H1 (cell line): ENCODE data around the gene DDX1. TPM values are rescaled to one million over a fixed set of nuclear protein-coding genes. Genes with fewer than 3 reads are reported as not detected.

ENCODE experiments used
- CTCF ChIA-PET: fragments of 300-600 bp; sonication (Branson Sonifier 250); formaldehyde crosslinking; loops from one replicate; lab custom pipeline; 2021; ENCODE audit not compliant: partially characterized antibody; lab: Charles Lee
- POLR2A ChIA-PET: fragments of 300-600 bp; sonication (Branson Sonifier 250); formaldehyde crosslinking; loops from one replicate; lab custom pipeline; 2021; ENCODE audit warnings: inconsistent platforms; ENCODE audit not compliant: partially characterized antibody; lab: Charles Lee
- DNase-seq, 2 experiments: peaks; one replicate each; pipeline versions ENCODE4 v3.0.0 to v3.0.0-alpha.2; 2010 to 2022; ENCODE audit warnings: low spot score in 2 of 2, low read depth in 1 of 2, mixed read lengths in 1 of 2
- FAIRE-seq: peaks from 2 replicates; lab custom pipeline; 2011; peaks lifted over from hg19 to GRCh38; lab: Jason Lieb, UNC
- H2AFZ ChIP-seq: 2 replicates; pipeline ENCODE4 v1.8.1; 2012; ENCODE audit warnings: low read length, inconsistent platforms
- H2AK5ac ChIP-seq: 2 replicates; pipeline ENCODE4 v1.6.1; 2013; ENCODE audit warnings: low read depth, low read length
- H2BK120ac ChIP-seq: replicated peaks from 2 replicates; pipeline ENCODE3; 2013; ENCODE audit warnings: low read depth, low read length, inconsistent platforms
- H2BK12ac ChIP-seq: 2 replicates; pipeline ENCODE4 v1.6.1; 2013; ENCODE audit warnings: low read depth, low read length
- H2BK15ac ChIP-seq: 2 replicates; pipeline ENCODE4 v1.6.1; 2013; ENCODE audit warnings: low read length
- H2BK20ac ChIP-seq: 2 replicates; pipeline ENCODE4 v1.6.1; 2013; ENCODE audit warnings: low read length
- H2BK5ac ChIP-seq: 2 replicates; pipeline ENCODE4 v1.6.1; 2013; ENCODE audit warnings: low read depth, low read length
- H3K14ac ChIP-seq: 2 replicates; pipeline ENCODE4 v1.6.1; 2013; ENCODE audit warnings: inconsistent platforms; ENCODE audit not compliant: insufficient read length
- H3K18ac ChIP-seq: 2 replicates; pipeline ENCODE4 v1.6.1; 2013; ENCODE audit warnings: low read length; ENCODE audit errors: extremely low read depth
- H3K23ac ChIP-seq: 2 replicates; pipeline ENCODE4 v1.6.1; 2013; ENCODE audit warnings: inconsistent platforms; ENCODE audit not compliant: insufficient read length
- H3K23me2 ChIP-seq: 2 replicates; pipeline ENCODE4 v1.6.1; 2013; ENCODE audit warnings: low read depth, low read length
- H3K27ac ChIP-seq: 2 replicates; pipeline ENCODE4 v1.6.1; 2011; ENCODE audit warnings: low read depth, low read length, inconsistent platforms
- H3K27me3 ChIP-seq, 4 experiments: replicated peaks in 1 of 4; 1 replicate in 1 of 4; 2 replicates in 3 of 4; pipeline versions ENCODE4 v1.6.1 to v1.8.1; 2011 to 2013; ENCODE audit warnings: low read length in 3 of 4, mild to moderate bottlenecking in 3 of 4, inconsistent platforms in 2 of 4, mixed read lengths in 2 of 4, moderate library complexity in 1 of 4; ENCODE audit not compliant: control insufficient read depth in 3 of 4, insufficient read depth in 3 of 4; ENCODE audit errors: extremely low read depth in 1 of 4
- H3K36me3 ChIP-seq, 4 experiments: 2 replicates each; pipeline versions ENCODE4 v1.6.1 to v1.8.1; 2011 to 2013; ENCODE audit warnings: mild to moderate bottlenecking in 4 of 4, low read length in 3 of 4, moderate library complexity in 2 of 4, control low read depth in 1 of 4, inconsistent platforms in 1 of 4; ENCODE audit not compliant: insufficient read depth in 4 of 4, control insufficient read depth in 2 of 4
- H3K4ac ChIP-seq: replicated peaks from 2 replicates; pipeline ENCODE3; 2013; ENCODE audit warnings: low read length, low read depth, mixed read lengths, inconsistent platforms; ENCODE audit not compliant: insufficient read length
- H3K4me1 ChIP-seq, 4 experiments: replicated peaks in 1 of 4; 1 replicate in 1 of 4; 2 replicates in 3 of 4; pipeline versions ENCODE4 v1.6.1 to v1.8.1; 2011 to 2013; ENCODE audit warnings: low read length in 3 of 4, inconsistent platforms in 2 of 4, mixed read lengths in 1 of 4; ENCODE audit not compliant: insufficient read depth in 4 of 4, control insufficient read depth in 3 of 4
- H3K4me2 ChIP-seq, 2 experiments: 2 replicates each; pipeline versions ENCODE4 v1.6.1 to v1.8.1; 2011 to 2013; ENCODE audit warnings: low read depth in 2 of 2, low read length in 2 of 2, control low read depth in 1 of 2, inconsistent platforms in 1 of 2, mild to moderate bottlenecking in 1 of 2; ENCODE audit not compliant: insufficient read depth in 1 of 2
- H3K4me3 ChIP-seq, 4 experiments: fragments of 200-600, 300-600 bp in 1 of 4; sonication (generic), shearing (Covaris generic), sonication (Bioruptor Twin) in 1 of 4; 2 replicates each; pipeline versions ENCODE4 v1.5.1 to v1.8.1; 2011 to 2016; ENCODE audit warnings: low read length in 4 of 4, low read depth in 3 of 4, control low read depth in 2 of 4, inconsistent platforms in 2 of 4, mild to moderate bottlenecking in 2 of 4, mixed read lengths in 1 of 4, moderate library complexity in 1 of 4; ENCODE audit not compliant: insufficient read depth in 2 of 4; ENCODE audit errors: extremely low read depth in 1 of 4
- H3K56ac ChIP-seq: replicated peaks from 2 replicates; pipeline ENCODE3; 2013; ENCODE audit warnings: low read depth, mild to moderate bottlenecking, mixed read lengths, low read length, inconsistent platforms; ENCODE audit not compliant: insufficient read length
- H3K79me1 ChIP-seq: 2 replicates; pipeline ENCODE4 v1.6.1; 2013; ENCODE audit warnings: low read depth, low read length, control low read depth
- H3K79me2 ChIP-seq, 2 experiments: 2 replicates each; pipeline versions ENCODE4 v1.6.1 to v1.8.1; 2012 to 2013; ENCODE audit warnings: low read length in 2 of 2, mild to moderate bottlenecking in 2 of 2, inconsistent platforms in 1 of 2; ENCODE audit not compliant: insufficient read depth in 2 of 2, control insufficient read depth in 1 of 2
- H3K9ac ChIP-seq, 4 experiments: replicated peaks in 1 of 4; 1 replicate in 1 of 4; 2 replicates in 3 of 4; pipeline versions ENCODE4 v1.6.1 to v1.8.1; 2011 to 2013; ENCODE audit warnings: low read depth in 3 of 4, low read length in 3 of 4, control low read depth in 2 of 4, mild to moderate bottlenecking in 2 of 4, moderate library complexity in 2 of 4, inconsistent platforms in 1 of 4; ENCODE audit errors: extremely low read depth in 1 of 4
- H3K9me3 ChIP-seq, 2 experiments: 2 replicates each; pipeline versions ENCODE4 v1.6.1 to v1.8.1; 2012 to 2013; ENCODE audit warnings: mild to moderate bottlenecking in 2 of 2, moderate library complexity in 2 of 2, control low read depth in 1 of 2, inconsistent platforms in 1 of 2, low read depth in 1 of 2, low read length in 1 of 2, mixed read lengths in 1 of 2; ENCODE audit not compliant: insufficient read depth in 2 of 2
- H4K20me1 ChIP-seq, 2 experiments: replicated peaks in 1 of 2; 2 replicates each; pipeline versions ENCODE3 to v1.8.1; 2011 to 2013; ENCODE audit warnings: inconsistent platforms in 2 of 2, low read length in 2 of 2, mild to moderate bottlenecking in 1 of 2; ENCODE audit not compliant: insufficient read depth in 2 of 2, control insufficient read depth in 1 of 2
- H4K5ac ChIP-seq: 2 replicates; pipeline ENCODE4 v1.6.1; 2013; ENCODE audit warnings: low read length, low read depth, mixed read lengths, inconsistent platforms; ENCODE audit not compliant: insufficient read length
- H4K8ac ChIP-seq: 2 replicates; pipeline ENCODE4 v1.8.0; 2013; ENCODE audit warnings: mild to moderate bottlenecking, moderate library complexity, low read length, inconsistent platforms; ENCODE audit not compliant: insufficient read depth; ENCODE audit errors: extremely low read depth
- H4K91ac ChIP-seq: replicated peaks from 2 replicates; pipeline ENCODE3; 2013; ENCODE audit warnings: low read length, mixed read lengths, inconsistent platforms; ENCODE audit not compliant: insufficient read length
- BACH1 ChIP-seq: IDR thresholded peaks from 2 replicates; pipeline ENCODE4 v1.6.1; 2012; ENCODE audit warnings: low read length, improper control_type of control experiment
- CBX8 ChIP-seq: fragments of 300-800, 300-1000 bp; sonication (generic); IDR thresholded peaks from 2 replicates; pipeline ENCODE4 v1.7.1; 2016; ENCODE audit warnings: low read depth, low read length, borderline replicate concordance
- CTBP2 ChIP-seq: IDR thresholded peaks from 2 replicates; pipeline ENCODE4 v1.7.0; 2011; ENCODE audit warnings: borderline replicate concordance, mild to moderate bottlenecking, moderate library complexity, mixed read lengths, low read length; ENCODE audit not compliant: insufficient read depth, insufficient read length
- EGR1 ChIP-seq: IDR thresholded peaks from 2 replicates; pipeline ENCODE4 v1.6.1; 2011; ENCODE audit warnings: low read depth, low read length, borderline replicate concordance
- FOSL1 ChIP-seq: IDR thresholded peaks from 2 replicates; pipeline ENCODE4 v1.6.1; 2011; ENCODE audit warnings: mild to moderate bottlenecking, low read depth, low read length, moderate library complexity; ENCODE audit not compliant: insufficient read depth
- GTF2F1 ChIP-seq: IDR thresholded peaks from 2 replicates; pipeline ENCODE4 v1.6.1; 2012; ENCODE audit warnings: low read depth, low read length, improper control_type of control experiment, borderline replicate concordance
- JUN ChIP-seq: IDR thresholded peaks from 2 replicates; pipeline ENCODE4 v1.6.1; 2011; ENCODE audit warnings: low read depth, mild to moderate bottlenecking, improper control_type of control experiment, low read length
- JUND ChIP-seq: IDR thresholded peaks from 2 replicates; pipeline ENCODE4 v1.6.1; 2011; ENCODE audit warnings: mild to moderate bottlenecking, improper control_type of control experiment, low read length
- KDM5A ChIP-seq: fragments of 200-600 bp; IDR thresholded peaks from 2 replicates; pipeline ENCODE4 v1.7.1; 2012; ENCODE audit warnings: mild to moderate bottlenecking, low read length, inconsistent platforms, mixed read lengths
- SP4 ChIP-seq: IDR thresholded peaks from 2 replicates; pipeline ENCODE4 v1.6.1; 2012; ENCODE audit warnings: low read length, inconsistent platforms
- USF2 ChIP-seq: IDR thresholded peaks from 2 replicates; pipeline ENCODE4 v1.6.1; 2011; ENCODE audit warnings: low read length, improper control_type of control experiment
- WGBS, 2 experiments: shearing (Covaris generic) in 1 of 2; methylation state at CpG; one replicate each; pipeline versions ENCODE4 v1.1.6 to v1.1.7; 2013 to 2015; ENCODE audit warnings: low lambda C conversion rate in 2 of 2, mixed read lengths in 2 of 2, inconsistent platforms in 1 of 2, low coverage in 1 of 2, missing lambda C conversion rate in 1 of 2; ENCODE audit not compliant: insufficient replicate concordance in 2 of 2, insufficient coverage in 1 of 2, insufficient read length in 1 of 2; ENCODE audit errors: extremely low coverage in 1 of 2, missing lambda C conversion rate in 1 of 2; 5-methylcytosine and 5-hydroxymethylcytosine counted together
- polyA plus RNA-seq, 7 experiments: library from polyadenylated mRNA; depleted of rRNA in 3 of 7; stranded (reverse) in 5 of 7; unstranded in 2 of 7; fragments of >200 nt in 5 of 7; fragments of 200-250 nt in 2 of 7; gene quantifications; 1 replicate in 5 of 7; 2 replicates in 1 of 7; 4 replicates in 1 of 7; pipeline versions ENCODE4 v1.2.1 to v1.2.3, GENCODE V29; 2011 to 2013; ENCODE audit warnings: missing spikeins in 2 of 7, mixed read lengths in 2 of 7
- total RNA-seq: library from RNA; stranded (reverse); fragmentation: NEBNext Ultra II Directional; extraction: Animal tissue kit (Norgen Biotek cat#: 25700); gene quantifications from 2 replicates; pipeline ENCODE4 v1.2.1, GENCODE V29; 2021

Gene DDX1
- total and polyA plus RNA-seq, 2 of the 8 experiments (the other 6 are each of a cell fraction or from before 2014, with no cell fraction given) = 51.1 to 161 TPM

- Histone ChIP-seq H3K79me2 (no peaks in the 10 kb centered on the region), H3K4me2 (no peak overlapping the region), H3K9me3 (no peaks in the 10 kb centered on the region), H2BK12ac (no peak overlapping the region), H3K9ac (no peak overlapping the region), H3K27me3 (no peaks in the 10 kb centered on the region), H3K79me1 (peaks cover 2% of the 10 kb centered on the region; the same call in 1 of the 2 replicates), H3K56ac (no peak overlapping the region), H3K23me2 (no peaks in the 10 kb centered on the region), H2AFZ (no peak overlapping the region), H3K36me3 (peaks cover 16 to 76% (median 40%) of the 10 kb centered on the region in 4 experiments), H4K20me1 (peaks cover 2 to 6% of the 10 kb centered on the region in 2 experiments), H3K27ac (no peak overlapping the region), H2BK5ac (no peak overlapping the region), H3K18ac (no peak overlapping the region), H4K8ac (no peak overlapping the region), H4K5ac (no peak overlapping the region), H4K91ac (no peak overlapping the region), H2BK120ac (no peak overlapping the region), H2AK5ac (no peak overlapping the region), H2BK20ac (no peak overlapping the region), H2BK15ac (no peak overlapping the region), H3K4ac (no peak overlapping the region), H3K4me1 (no peaks in the 10 kb centered on the region), H3K4me3 (no peak overlapping the region), H3K14ac (no peak overlapping the region), H3K23ac (no peak overlapping the region)
- ChIA-PET POLR2A (interaction anchor here (0.6 to 1.5 kb wide), 3 partner anchors 13 to 137 kb away, joined by 3 to 4 read pairs (median 3); no protein-coding TSS in a partner anchor), CTCF (interaction anchor here (0.6 to 1.1 kb wide), 2 partner anchors 18 to 212 kb away, joined by 3 to 4 read pairs; no protein-coding TSS in a partner anchor)
- FAIRE-seq = no peak
- DNase-seq = no peak
- WGBS, 2 experiments = 95% methylated on average over 4 of the region's 4 CpGs; no CpG with 5 or more reads in 1 of the 2 experiments
- TF ChIP-seq KDM5A = no peak
- no peak for TF ChIP-seq GTF2F1
- no peak for TF ChIP-seq EGR1
- no peak for TF ChIP-seq CTBP2
- TF ChIP-seq FOSL1 = no peak
- TF ChIP-seq JUND = no peak
- TF ChIP-seq BACH1 = no peak
- TF ChIP-seq USF2 = no peak
- TF ChIP-seq SP4 = no peak
- no peak for TF ChIP-seq CBX8
- no peak for TF ChIP-seq JUN
Observed at GRCh38 chr2:15617778-15618448, 26.2 kb downstream of the DDX1 start.
